NCI-H187 (cell line): ENCODE measurements around the gene PHOSPHO1.

ENCODE experiments used
- DNase-seq, 2 experiments: peaks; one replicate each; lab custom pipeline; 2025; lab: John Stamatoyannopoulos, UW

PHOSPHO1 gene

DNA sequence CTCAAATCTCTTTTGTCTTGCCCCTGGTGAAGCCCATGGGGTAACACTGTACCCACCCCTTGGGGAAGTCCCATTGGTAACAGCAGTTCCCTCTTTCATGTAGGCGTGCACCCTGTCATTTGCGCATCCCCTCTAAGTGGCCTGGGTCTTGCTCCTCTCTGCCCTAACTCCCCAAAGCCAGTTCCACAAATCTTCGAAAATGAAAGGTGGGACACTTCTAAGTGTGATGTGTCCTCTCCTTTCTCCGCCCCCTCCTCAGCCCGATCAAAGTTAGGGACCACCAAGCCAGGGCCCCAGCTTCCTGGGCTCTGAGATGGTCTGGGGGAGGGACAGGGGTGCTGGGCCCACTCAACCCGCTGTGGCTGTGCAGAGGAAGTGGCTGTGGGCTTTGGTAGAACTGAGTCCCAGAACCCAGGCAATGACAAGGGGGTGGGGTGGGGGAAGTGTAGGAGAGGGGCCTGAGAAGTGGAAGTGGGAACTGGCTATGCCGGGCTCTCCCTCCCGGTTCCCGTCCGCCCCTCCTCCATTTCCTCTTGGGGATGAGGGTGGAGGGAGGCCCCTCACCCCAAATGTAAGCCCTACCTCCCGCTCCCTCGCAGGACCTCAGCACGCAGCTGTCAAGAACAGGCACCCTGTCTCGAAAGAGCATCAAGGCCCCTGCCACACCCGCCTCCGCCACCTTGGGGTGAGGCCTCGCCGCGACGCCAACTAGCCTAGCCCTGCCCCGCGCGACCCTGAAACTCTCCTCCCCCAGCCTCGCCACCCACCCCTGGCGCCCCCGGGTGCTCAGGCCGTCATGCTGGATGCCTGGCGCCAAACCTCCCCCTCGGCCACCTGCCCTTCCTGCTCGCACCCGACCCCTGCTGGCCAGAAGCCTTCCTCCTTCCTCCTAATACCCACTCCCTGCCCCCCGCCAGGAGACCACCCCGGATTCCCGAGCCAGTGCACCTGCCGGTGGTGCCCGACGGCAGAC is 11.4 kb downstream of the PHOSPHO1 start:
- no peak for DNase-seq

DNA sequence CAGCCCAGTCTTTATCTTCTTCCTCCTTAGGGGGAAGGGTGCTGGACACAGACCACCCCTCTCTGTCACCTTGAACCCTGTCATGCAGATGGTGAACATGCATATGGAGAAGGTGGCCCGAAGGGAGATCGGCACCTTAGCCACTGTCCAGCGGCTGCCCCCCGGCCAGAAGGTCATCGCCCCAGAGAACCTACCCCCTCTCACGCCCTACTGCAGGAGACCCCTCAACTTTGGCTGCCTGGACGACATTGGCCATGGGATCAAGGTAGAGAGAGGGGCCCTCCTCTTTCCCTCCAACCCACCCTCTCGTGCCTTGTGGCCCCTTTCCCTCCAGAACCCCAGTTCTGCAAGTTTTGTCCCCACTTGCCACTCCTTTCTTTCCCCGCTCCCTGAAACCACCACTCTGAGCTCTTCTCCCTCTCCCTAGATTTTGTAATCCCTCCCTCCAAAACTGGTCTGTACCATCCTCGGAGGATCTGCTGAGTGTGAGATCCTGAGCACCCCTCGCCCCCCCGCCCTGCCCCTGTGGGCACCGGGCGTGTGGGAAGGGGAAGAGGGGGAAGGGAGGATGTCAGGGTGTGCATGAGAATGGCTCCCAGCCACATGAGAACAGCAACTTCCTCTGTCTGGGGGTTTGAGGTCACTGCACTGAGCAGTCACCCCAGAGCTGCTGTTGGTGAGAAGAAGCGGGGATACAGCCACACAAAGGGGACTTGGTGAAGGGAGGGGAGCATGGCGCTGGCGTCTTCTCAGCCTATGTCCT is 12.8 kb downstream of the PHOSPHO1 start:
- no peak for DNase-seq

DNA sequence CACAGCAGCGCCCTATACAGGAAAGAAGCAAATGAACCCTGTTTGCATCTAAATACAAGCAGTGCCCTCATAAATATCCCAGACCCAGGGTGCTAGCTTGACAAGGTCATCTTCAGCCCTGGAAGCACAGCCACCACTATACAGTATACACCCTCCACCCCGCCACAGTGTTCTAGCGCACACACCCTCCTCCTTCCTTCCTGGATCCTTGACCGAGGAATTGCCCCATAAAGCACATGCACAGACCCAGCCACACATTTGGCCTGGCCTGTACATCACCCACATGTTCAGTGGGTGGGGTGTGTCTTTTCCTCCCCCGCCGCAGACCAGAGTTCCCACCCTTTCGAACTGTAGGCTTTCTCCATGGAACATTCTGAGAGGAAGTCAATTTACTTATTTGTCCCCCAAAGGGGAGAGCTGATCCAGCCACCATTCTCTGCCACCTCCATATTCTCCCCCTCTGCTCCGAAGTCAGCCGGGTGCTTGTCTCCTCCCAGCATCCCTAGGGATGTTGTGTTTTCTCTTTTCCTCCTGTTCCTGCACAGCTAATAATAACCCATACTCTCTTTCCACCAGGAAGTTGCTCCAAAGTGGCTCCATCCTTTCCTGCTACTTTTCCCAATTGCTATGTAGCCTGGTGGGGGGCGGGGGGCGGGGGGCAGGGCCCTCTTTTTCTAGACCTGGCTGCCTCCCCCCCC is 13.5 kb downstream of the PHOSPHO1 start:
- no peak for DNase-seq

DNA sequence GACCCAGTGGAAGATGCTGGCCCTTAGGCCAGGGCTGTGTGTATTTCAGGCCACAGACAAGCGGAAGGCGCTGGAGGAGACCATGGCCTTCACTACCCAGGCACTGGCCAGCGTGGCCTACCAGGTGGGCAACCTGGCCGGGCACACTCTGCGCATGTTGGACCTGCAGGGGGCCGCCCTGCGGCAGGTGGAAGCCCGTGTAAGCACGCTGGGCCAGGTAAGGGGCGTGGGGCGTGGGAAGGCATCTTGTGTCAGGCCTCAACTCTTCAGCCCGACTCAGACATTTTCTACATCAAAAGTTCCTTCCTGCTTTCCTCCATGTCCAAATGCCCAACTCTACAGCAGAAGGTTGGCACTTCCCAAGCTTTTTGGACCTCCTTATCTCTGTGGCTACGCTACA is 14.1 kb downstream of the PHOSPHO1 start:
- no peak for DNase-seq

DNA sequence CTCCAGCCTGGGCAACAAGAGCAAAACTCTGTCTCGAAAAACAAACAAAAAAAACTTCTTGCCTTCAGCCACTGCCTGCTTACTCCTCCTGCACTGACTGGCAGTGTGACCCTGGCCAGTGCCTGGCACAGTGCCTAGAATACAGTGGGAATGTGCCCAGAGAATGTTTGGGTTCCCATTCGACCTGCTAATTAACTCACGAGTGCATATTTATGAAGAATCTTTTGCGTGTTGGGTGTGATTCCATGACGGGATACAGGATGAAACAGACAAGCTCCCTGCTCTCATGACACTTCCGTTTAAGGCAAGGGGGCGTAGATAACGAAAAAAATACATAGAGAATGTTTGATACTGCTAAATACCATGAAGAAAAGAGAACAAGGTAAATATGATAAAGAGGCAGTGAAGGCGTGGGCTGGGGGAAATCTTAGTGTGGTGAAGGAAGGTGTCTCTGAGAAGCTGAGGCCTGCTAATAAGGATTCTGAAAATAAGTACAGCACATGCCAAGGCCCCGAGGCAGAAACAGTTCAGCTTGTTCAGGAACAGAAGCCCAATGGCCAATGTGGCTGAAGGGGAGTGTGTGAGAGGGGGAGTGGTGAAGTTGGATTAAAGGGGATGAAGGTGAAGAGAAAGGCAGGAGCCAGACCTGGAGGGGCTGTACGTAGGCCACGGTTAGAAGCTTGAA is 15.8 kb downstream of the PHOSPHO1 start:
- DNase-seq, result no peak

DNA sequence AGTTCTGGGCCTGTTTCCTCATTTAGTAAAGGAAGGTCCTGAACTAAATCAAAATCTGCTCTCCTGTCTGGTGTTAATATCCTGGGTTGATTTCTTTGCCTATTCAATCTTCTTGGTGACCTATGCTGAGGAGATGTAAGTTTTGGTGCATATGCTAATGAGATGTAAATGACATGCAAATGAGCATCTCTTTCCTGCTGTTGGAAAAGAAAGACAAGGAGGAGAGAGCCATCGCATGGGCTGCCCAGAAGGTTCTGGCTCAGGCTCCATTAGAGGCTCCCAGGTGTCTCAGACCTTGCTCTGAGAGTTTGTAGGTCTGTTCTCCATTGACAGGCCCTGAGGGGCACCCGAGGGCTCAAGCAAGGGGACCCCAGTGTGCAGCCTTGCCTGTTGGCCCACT is 16.7 kb downstream of the PHOSPHO1 start:
- DNase-seq, result no peak

DNA sequence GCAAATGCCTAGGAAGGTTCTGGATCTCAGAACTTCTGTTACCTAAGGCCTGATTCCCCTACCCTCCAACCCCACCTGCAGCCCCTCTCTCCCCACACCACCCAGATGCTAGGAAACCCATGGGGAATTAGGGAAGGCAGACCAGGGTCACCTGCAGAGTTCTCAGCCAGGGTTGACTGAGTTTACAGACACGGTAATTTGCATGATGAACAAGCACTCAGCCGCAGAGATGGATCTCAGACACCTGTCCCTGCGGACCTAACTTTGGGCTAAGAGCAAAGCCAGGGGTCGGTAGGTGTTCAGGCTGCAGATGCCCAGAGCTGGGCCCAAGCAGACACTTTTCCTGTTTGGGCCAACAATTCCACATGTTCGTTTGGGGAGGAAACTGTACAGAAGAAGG is 17.2 kb downstream of the PHOSPHO1 start:
- DNase-seq, result no peak

DNA sequence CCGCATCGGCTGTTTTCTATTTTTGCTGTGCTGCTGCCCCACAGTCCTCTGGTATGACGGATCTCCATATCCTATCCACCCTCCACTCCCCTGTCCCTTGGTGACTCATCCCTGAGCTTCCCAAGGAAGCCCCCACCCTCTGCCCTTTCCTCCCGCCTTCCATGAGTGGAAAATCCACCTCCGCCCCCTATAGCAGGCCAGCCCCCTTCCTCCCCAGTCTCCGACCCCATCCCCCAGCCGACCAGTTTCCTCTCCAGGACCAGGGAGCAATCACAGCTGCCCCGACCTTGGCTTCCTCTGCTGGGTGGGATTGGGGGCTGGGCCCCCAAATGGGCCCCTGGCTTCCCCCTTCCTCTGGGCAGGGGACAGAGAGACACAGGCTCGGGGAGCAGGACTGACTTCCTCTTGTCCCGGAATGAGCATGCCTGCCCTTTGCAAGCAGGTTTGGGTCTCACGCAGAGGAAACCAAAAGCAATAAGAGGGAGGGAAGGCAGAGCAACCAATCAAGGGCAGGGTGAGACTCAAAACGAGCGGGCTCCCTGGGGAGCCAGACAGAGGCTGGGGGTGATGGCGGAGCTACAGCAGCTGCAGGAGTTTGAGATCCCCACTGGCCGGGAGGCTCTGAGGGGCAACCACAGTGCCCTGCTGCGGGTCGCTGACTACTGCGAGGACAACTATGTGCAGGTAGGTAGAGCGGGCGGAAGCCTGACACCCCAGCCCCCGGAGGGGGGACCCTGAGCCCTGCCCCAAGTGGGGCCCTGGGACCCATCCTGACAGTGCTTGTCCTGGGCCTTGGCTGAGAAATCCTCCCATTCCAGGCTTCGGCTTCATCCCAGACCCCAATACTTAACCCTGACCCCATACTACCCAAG is 20.2 kb downstream of the PHOSPHO1 start, which contains the start of the genes ABI3 and GNGT2:
ABI3 (plus strand) TSS at position 550 of the 872 bp plus-strand sequence; CDS start at position 568, 18 bp downstream.
GNGT2 (minus strand) TSS at position 417 of the 872 bp plus-strand sequence. CDS start 3,152 bp downstream, outside the sequence.
- no peak for DNase-seq

DNA sequence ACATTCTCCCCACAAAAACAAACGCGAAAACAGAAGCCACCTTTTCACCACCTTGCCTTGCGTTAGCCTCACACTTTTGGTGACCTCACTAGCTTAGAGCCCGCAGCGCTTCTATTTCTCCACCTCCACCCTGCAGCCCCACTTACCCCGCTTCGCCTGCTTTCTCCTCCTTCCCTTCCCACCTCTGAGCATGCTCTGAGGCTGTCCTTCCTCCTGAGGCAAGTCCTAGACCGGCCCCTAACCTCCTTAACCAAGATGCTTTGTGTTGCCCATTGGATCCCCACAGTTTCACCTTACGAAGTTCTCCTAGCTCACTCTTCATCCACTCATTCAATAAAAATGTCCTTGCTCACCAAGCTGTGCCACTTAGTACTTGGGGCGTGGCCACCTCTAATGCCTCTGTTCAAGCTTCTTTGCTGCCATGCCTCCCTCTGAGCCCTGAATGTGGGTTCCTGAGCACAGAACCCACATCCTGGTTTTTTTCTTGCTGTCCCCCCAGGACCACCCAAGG is 21.5 kb downstream of the PHOSPHO1 start:
- DNase-seq, result no peak

DNA sequence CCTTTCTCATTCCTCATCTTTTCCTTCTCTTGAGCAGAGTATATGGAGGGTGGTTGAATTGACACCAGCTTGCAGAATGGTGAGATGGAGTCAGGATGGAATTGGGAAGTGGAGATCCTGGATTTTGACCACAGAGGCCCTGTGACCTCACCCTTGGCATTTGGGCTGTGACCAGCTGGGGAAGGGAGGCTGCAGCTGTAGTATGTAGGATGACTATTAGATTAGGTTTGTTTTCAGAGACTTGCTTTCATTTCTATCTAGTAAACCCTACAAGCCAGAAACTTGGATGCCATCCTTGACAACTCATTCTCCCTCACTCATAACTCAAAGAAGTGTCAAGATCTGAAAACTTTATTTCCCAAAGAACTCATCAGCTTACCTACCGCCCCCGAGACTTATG is 26.1 kb downstream of the PHOSPHO1 start:
- DNase-seq, result no peak

DNA sequence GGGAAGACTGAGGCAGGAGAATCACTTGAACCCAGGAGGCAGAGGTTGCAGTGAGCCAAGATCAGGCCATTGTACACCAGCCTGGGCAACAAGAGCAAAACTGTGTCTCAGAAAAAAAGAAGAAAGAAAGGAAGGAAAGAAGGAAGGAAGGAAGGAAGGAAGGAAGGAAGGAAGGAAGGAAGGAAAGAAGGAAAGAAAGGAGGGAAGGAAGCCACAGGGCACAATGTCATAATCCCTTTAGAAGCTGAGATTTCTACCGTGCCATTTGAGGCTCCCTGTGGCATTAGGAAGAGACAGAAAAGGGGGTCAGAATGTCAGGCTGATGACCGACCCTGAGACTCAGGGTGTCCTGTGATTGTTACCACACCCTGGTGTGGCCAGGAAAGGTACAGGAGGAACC is 26.8 kb downstream of the PHOSPHO1 start:
- DNase-seq, result no peak

DNA sequence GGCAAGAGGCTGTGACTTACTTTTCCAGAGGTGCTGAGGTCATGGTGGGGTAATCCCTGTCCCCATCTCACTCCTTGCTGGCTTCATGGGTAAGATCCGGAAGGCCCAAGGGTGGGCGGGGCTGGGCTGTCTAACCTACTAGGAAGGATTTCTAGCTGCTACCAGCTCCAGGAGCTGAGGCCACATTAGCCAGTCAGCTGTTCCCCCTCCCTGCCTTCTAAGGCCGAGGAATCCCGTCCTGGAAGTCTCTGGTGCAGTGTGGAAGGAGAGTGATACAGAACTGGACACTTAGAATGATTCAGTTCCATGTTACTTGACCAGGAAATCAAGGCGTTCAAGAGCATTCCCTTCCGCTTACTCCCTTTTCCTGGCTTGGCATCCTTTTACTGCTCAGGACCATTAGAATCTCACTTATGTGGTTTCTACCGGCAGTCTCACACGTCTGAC is 29.1 kb downstream of the PHOSPHO1 start:
- DNase-seq, result no peak

DNA sequence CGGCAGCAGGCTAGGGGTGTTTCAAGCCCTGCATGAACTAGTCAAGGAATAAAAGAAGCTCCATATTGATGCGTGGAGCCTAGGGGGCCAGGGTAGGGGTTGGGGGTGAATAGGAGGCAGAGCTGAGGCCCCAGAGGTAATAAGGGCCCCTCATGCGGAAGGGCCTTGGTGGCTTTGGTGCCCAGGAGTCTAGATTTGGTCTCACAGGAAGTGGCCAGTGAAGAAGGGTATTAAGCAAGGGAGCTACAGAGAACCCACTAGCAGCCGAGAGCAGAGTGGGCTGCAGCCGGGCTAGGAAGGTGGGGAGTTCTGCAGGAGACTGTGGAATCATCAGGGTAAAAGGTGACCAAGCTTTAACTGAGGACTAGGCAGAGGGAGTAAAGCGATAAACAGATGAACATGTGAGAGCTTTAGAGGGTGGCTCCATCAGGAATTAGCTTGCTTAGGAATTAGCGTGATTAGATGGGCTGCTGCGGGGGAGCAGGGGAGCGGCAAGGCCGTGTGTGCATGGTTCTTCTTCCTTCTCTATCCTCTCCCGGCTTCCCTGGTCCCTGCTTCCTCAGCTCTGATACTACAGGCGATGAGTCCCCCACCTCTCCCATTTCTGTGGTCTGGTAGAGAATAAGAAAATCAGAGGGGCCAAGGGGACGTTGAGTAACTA is 30.0 kb downstream of the PHOSPHO1 start:
- DNase-seq, result no peak

DNA sequence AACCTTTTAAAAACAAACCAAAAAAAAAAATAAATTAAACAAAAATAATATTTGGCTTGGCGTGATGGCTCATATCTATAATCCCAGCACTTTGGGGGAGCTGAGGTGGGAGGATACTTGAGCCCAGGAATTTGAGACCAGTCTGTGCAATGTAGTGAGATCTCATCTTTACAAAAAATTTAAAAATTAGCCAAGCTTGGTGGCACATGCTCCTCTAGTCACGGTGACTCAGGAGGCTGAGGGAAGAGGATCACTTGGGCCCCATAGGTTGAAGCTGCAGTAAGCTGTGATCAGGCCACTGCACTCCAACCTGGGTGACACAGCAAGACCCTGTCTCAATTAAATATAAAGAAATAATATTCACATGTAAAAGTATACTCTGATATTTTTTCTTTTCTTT is 32.4 kb downstream of the PHOSPHO1 start:
- no peak for DNase-seq

DNA sequence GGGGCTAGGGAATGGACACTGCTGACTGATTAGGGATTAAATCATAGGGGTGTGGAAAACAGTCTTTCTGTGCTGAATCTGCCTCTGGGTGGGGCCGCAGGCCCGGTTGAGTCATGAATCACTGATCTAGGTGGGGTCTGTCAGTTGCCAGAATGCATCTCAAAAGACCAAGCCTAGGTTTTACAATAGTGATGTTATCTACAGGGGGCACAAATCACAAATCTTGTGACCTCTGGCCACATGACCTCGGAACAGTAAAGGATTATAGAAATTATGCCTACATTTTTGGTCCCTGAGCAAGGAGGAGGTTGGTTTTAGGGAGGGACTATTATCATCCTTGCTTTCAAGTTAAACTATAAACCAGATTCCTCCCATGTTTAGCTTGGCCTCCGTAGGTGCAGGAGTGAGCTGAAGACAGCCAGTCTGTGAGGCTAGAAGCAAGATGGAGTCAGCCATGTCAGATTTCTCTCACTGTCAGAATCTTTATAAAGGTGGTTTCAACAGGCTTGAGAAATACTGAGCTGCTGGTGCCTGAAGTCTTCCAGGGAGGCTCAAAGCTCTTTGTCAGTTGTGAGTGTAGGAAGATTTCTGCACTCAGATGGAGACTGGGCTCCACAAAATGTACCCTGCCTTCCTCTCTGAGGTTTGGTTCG is 33.1 kb downstream of the PHOSPHO1 start:
- no peak for DNase-seq

DNA sequence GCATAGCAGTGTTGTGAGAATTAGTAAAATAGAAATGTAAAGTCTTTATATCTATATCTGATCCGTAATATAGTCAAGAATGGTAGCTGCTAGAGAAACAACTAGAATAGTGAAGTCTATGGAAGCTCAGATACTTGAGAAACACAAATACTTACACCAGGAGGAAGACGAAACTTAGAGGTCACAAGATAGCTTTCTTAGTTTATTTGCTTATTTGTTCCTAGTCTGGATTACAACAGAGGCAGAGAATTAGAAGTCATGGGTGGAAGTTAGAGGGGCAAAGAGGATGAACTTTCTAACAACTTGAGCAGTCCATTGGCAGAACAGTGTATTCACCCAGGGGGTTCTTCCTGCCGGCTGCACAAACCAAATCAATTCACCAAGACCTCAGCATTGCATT is 34.1 kb downstream of the PHOSPHO1 start:
- DNase-seq, result no peak

DNA sequence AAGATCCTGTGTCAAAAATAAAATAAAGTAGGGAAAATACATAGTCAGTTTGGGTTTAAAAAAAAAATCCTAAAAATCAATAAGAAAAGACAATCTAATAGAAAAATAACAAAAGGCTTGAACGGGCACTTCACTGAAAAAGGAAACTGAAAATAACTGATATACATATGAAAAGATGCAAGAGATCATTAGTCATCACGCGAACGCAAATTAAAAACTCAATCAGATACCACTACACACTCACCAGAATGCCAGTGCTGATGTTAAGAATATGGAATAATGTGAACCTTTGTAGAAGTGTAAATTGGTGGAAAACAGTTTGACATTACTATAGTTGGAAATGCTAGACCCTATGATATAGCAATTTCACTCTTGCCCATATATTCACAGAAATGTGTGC is 34.8 kb downstream of the PHOSPHO1 start:
- no peak for DNase-seq

DNA sequence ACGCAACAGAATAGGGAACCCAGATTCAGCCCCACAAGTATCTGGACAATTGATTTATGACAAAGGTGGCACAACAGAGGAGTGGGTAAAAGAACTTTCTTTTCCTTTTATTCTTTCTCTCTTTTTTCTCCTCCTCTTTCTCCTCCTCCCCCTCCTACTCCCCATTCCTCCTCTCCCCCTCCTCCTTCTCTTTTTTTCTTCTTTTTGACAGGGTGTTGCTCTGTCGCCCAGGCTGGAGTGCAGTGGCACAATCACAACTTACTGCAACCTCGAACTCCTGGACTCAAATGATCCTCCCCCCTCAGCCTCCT is 36.3 kb downstream of the PHOSPHO1 start:
- DNase-seq, result no peak

DNA sequence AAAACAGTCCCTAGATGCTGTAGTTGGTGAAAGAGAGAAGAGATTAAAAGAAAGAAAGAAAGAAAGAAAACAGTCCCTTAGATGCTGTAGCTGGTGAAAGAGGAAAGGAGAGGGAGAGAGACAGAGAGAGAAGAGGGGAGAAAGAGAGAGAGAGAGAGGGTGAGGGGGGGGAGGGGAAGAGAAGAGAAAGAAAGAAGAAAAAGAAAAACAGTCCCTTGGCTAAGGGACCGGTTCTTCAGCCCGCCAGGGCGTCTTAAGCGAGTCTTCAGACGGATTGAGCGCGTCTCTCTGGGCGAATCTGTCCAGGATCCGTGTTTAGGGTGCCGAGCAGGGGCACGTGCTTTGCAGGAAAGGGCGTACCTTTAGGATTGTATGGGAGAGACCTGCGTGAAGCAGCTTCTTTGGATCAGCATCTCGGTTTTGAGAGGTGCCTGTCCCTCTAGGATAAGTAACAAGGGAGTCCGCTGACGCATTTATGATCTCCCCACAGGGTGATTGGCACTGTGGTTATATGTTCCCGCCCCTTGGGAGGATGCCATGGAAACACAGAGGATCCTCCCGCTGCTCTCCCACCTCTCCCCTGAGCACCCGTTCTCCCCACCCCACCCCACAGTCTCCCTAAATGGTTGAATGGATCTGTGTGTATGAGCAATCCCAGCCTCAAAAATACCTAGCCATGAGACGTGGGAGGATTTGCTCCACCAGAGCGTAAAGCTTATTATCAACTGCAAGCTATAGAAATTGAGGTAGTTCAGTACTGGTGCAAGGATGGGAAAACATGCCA is 36.9 kb downstream of the PHOSPHO1 start:
- DNase-seq, result peak in 1 of 2 experiments; percentile 8
